ENCODE results near the gene HIVEP1. TPM values are rescaled to one million over a fixed set of nuclear protein-coding genes. Genes with fewer than 3 reads are reported as not detected.

Gene HIVEP1
- total RNA-seq, 4 donors from 2014 or later: 14.9 to 30.6 (median 22.2) TPM

DNA sequence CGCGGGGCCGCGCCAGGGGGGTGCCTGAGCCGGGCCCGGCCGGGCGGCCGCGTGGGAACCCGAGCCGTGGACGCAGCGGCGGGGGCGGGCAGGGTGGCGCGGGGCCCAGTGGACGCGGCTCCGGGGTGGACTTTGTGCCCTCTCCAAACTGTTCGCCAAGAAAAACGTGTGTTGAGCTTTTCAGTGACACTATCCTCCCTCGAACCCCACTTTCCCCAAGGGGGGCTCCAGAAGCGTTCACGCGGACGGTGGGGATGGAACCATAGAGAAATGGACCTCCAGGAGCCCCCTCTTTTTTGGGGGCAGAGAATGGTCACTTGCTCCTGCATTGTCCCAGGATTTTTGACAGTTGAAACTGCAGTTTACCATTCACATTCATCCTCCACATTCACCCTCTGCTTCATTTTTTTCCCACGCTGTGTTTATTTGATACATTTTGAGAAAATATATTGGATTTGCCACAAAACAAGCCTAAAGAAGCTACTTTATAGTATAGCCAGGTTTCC lies 2.9 kb upstream of the HIVEP1 start:
- DNase-seq (ENCODE audit: low spot score in 2 of 2): no peak
- 0 to 2% methylated on average over 17 to 20 of the region's 29 CpGs for WGBS, 2 donors
- Histone ChIP-seq H3K4me3 (peak overlapping the region; percentile 58 to 81 (median 66)), H3K9me3 (no peaks in the 10 kb centered on the region), H3K36me3 (no peaks in the 10 kb centered on the region), H3K27ac (peak overlapping the region in 3 of 4 donors; percentile 88 to 97 (median 97)), H3K27me3 (no peaks in the 10 kb centered on the region), H3K4me1 (peaks cover 0 to 31% (median 17%) of the 10 kb centered on the region in 4 donors)
- TF ChIP-seq, protein P1, sequence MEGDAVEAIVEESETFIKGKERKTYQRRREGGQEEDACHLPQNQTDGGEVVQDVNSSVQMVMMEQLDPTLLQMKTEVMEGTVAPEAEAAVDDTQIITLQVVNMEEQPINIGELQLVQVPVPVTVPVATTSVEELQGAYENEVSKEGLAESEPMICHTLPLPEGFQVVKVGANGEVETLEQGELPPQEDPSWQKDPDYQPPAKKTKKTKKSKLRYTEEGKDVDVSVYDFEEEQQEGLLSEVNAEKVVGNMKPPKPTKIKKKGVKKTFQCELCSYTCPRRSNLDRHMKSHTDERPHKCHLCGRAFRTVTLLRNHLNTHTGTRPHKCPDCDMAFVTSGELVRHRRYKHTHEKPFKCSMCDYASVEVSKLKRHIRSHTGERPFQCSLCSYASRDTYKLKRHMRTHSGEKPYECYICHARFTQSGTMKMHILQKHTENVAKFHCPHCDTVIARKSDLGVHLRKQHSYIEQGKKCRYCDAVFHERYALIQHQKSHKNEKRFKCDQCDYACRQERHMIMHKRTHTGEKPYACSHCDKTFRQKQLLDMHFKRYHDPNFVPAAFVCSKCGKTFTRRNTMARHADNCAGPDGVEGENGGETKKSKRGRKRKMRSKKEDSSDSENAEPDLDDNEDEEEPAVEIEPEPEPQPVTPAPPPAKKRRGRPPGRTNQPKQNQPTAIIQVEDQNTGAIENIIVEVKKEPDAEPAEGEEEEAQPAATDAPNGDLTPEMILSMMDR (IDR thresholded peaks at IDR 0.05): no peak
- TF ChIP-seq POLR2A (IDR thresholded peaks at IDR 0.05): no peak
- TF ChIP-seq EP300 (IDR thresholded peaks at IDR 0.05): no peak

DNA sequence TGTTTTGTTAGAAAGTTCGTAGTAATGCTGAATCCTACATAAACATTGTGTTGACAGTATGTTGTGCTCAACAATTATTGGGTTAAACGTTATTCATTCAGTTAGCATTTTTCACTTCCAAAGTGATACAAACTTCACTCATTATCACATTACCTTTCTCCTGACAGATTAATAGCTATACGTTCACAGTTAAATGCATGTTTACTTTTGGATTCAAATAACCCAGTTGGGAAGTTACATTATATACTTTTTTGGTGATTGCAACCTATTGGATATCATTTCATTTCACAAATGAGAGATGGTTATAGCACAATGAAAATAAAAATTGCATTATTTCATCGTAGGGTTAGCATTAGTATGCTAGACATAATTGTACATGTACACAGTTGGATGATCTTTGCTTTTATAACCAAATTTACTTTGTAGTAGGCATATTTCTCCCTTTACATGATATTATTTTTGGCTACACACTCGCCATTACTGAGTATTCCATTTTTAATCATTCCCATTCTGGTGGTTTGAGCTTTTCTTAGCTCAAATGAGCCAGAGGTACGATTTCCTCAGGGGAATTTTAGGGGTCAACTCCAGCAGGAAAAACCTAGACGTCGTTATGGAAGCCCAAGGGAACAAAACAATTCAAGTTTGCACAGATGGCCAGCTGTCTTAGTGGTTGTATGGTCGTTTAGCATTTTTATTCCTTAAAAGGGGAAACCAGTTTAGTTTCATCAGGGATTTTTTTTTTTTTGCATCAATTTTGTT lies 2.1 kb upstream of the HIVEP1 start:
- Histone ChIP-seq H3K27ac (peak overlapping the region; percentile 72 to 97 (median 92)), H3K9me3 (no peaks in the 10 kb centered on the region), H3K27me3 (no peaks in the 10 kb centered on the region), H3K4me1 (peaks cover 0 to 33% (median 17%) of the 10 kb centered on the region in 4 donors), H3K36me3 (no peaks in the 10 kb centered on the region), H3K4me3 (peak overlapping the region; percentile 63 to 85 (median 74))
- DNase-seq (ENCODE audit: low spot score in 2 of 2): no peak
- WGBS, 2 donors: 1 to 5% methylated on average over 9 of the region's 9 CpGs
- no peak for TF ChIP-seq EP300 (IDR thresholded peaks at IDR 0.05)
- TF ChIP-seq, protein P1 (IDR thresholded peaks at IDR 0.05): no peak
- no peak for TF ChIP-seq POLR2A (IDR thresholded peaks at IDR 0.05)

DNA sequence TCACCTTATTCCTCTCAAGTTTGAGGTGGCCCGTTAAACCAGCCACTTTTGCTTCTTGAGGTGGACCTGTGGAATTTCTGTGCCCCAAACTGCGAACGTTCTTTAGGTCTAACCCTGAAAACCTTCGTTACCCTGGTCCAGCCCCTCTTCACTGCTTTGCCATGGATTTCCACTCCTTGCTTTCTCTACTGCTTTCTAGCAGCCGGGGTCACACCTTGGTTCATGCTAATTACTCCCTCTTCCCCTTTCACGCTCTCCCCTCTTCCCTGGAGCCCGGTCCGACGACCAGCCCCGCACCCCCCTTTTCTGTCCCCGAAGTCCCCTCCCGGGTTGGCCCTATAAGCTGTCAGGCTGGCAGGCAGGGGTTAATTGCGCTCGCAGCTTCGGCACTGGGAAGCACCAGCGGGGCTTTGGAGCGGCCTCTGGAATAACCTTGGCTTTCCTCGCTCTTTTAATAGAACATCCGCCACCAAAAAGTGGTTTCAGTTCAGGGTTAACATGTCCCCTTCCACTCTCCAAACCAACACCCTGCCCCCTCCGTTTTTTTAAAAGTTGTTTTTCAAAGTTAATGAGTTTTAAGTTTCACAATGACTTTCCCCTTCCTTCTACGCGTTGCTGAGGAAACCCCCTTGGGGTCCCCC lies 1.4 kb upstream of the HIVEP1 start:
- Histone ChIP-seq H3K9me3 (no peaks in the 10 kb centered on the region), H3K4me1 (peaks cover 0 to 33% (median 17%) of the 10 kb centered on the region in 4 donors), H3K27me3 (no peaks in the 10 kb centered on the region), H3K27ac (peak overlapping the region; percentile 72 to 97 (median 92)), H3K4me3 (peak overlapping the region; percentile 63 to 85 (median 66)), H3K36me3 (no peaks in the 10 kb centered on the region)
- TF ChIP-seq EP300 (IDR thresholded peaks at IDR 0.05) (no peak), POLR2A (IDR thresholded peaks at IDR 0.05) (no peak)
- TF ChIP-seq, protein P1 (IDR thresholded peaks at IDR 0.05): no peak
- WGBS, 2 donors: 0 to 1% methylated on average over 22 of the region's 22 CpGs
- peak; percentile 36 to 63 for DNase-seq (ENCODE audit: low spot score in 2 of 2)

DNA sequence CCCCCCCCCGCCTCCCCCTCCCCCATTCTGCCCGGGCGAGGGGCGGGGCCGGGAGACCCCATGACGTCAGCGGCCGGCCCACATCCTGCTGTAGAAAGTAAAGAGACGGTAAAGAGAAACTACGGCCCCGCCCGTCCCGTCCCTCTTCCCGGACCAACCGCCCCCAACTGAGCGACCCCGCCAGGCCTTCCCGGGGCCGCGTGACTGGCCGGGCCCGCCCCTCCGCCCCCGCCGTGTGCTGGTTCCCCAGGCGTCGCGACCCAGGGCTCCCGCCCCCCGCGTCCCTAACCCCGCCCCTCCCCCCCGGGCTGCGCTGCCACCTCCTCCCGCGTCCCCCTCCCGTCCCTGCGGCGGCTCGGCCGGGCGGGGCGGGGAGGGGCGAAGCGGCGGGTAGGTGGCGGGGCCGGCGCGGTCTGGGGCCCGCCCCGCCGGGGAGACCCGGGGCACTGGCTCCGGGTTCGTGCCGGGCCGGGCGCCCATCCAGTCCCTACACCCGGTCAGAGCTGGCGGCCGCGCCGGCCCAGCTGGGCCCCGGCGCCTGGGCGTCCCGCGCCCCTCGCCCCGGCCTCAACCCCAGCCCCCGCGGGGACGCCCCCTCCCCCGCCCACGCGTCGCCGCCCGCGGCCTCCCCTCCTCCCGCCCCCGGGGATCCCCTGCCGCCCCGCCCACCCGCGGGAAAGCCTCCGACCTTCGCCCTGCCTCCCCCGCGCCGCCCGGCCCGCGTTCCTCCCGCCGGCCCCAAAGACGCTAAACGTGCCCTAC lies 655 bp upstream of the HIVEP1 start:
- Histone ChIP-seq H3K4me1 (peaks cover 0 to 33% (median 17%) of the 10 kb centered on the region in 4 donors), H3K27ac (peak overlapping the region; percentile 72 to 97 (median 92)), H3K4me3 (peak overlapping the region; percentile 63 to 85 (median 66)), H3K36me3 (no peaks in the 10 kb centered on the region), H3K9me3 (no peaks in the 10 kb centered on the region), H3K27me3 (no peaks in the 10 kb centered on the region)
- 1% methylated on average over 8 to 32 of the region's 99 CpGs for WGBS, 2 donors
- DNase-seq (ENCODE audit: low spot score in 2 of 2): peak; percentile 94 to 96
- TF ChIP-seq, protein P1 (IDR thresholded peaks at IDR 0.05): no peak
- TF ChIP-seq POLR2A (IDR thresholded peaks at IDR 0.05) (peak in 1 of 2 donors; percentile 47), EP300 (IDR thresholded peaks at IDR 0.05) (peak in 1 of 2 donors; percentile 72)
